Hippocampal formation (tissue), 2 donors: ENCODE measurements around the gene KCNK6.
"Not testable (repeated sequence)": the region's sequence is repeated elsewhere in the genome, so short reads cannot be mapped to it uniquely, and the experiment has no call there.

Source experiments
- DNase-seq, 2 donors: peaks; one replicate each; lab custom pipeline; 2025; lab: John Stamatoyannopoulos, UW

Gene KCNK6

GRCh38 chr19:38324431-38324830, 4.8 kb downstream of the KCNK6 start:
- DNase-seq: no peak

GRCh38 chr19:38326591-38326990, 6.9 kb downstream of the KCNK6 start:
- DNase-seq: no peak

- DNase-seq: no peak
Observed at GRCh38 chr19:38329651-38330050, 10.0 kb downstream of the KCNK6 start.

- DNase-seq: no peak
Observed at GRCh38 chr19:38331728-38332127, 12.1 kb downstream of the KCNK6 start.

- DNase-seq: no peak
Observed at GRCh38 chr19:38333245-38333644, 13.6 kb downstream of the KCNK6 start.

- peak; percentile 91 to 92 for DNase-seq
Observed at GRCh38 chr19:38335949-38336637, 16.4 kb downstream of the KCNK6 start.

- DNase-seq: peak; percentile 79 to 84
Observed at GRCh38 chr19:38336638-38337359, 17.2 kb downstream of the KCNK6 start.

- no peak for DNase-seq
Observed at GRCh38 chr19:38337360-38337653, 17.7 kb downstream of the KCNK6 start.

- DNase-seq: not testable (repeated sequence)
Observed at GRCh38 chr19:38339011-38339410, 19.4 kb downstream of the KCNK6 start.

- no peak for DNase-seq
Observed at GRCh38 chr19:38340927-38341326, 21.3 kb downstream of the KCNK6 start.

GRCh38 chr19:38346837-38347236, 27.2 kb downstream of the KCNK6 start:
- DNase-seq: no peak

GRCh38 chr19:38350883-38351282, 31.2 kb downstream of the KCNK6 start:
- no peak for DNase-seq

- DNase-seq: no peak
Observed at GRCh38 chr19:38351865-38352395, 32.3 kb downstream of the KCNK6 start.

- no peak for DNase-seq
Observed at GRCh38 chr19:38352611-38353010, 33.0 kb downstream of the KCNK6 start.

GRCh38 chr19:38355728-38356725, 36.4 kb downstream of the KCNK6 start:
- DNase-seq: no peak

GRCh38 chr19:38358071-38358470, 38.4 kb downstream of the KCNK6 start:
- no peak for DNase-seq

- DNase-seq: no peak
Observed at GRCh38 chr19:38359242-38360021, 39.8 kb downstream of the KCNK6 start.

- DNase-seq: no peak
Observed at GRCh38 chr19:38360351-38360750, 40.7 kb downstream of the KCNK6 start.

- DNase-seq: no peak
Observed at GRCh38 chr19:38360839-38361631, 41.4 kb downstream of the KCNK6 start.

- peak in 1 of 2 donors; percentile 61 for DNase-seq
Observed at GRCh38 chr19:38361633-38362075, 42.0 kb downstream of the KCNK6 start.
